Prostate gland (tissue), 2 donors: Measurements from ENCODE around the gene DIS3L2. TPM values are rescaled to one million over a fixed set of nuclear protein-coding genes. Genes with fewer than 3 reads are reported as not detected.

Experiments
- DNase-seq: peaks from one replicate; pipeline ENCODE4 v3.0.0-alpha.2; 2019; ENCODE audit warnings: low spot score
- H3K27ac ChIP-seq, 2 donors: fragments of 200-600 bp; sonication (generic); 2 replicates each; pipeline ENCODE4 v1.5.1; 2017 to 2019
- H3K27me3 ChIP-seq: fragments of 200-600 bp; sonication (generic); replicated peaks from 2 replicates; pipeline ENCODE4 v1.5.1; 2019; ENCODE audit not compliant: insufficient read depth
- H3K36me3 ChIP-seq, 2 donors: fragments of 200-600 bp; sonication (generic); 1 replicate in 1 of 2; 2 replicates in 1 of 2; pipeline versions ENCODE4 v1.5.1 to v1.8.1; 2017 to 2019
- H3K4me1 ChIP-seq: fragments of 200-600 bp; sonication (generic); replicated peaks from 2 replicates; pipeline ENCODE4 v1.5.1; 2019
- H3K4me3 ChIP-seq, 2 donors: fragments of 200-600 bp; sonication (generic); 2 replicates each; pipeline ENCODE4 v1.5.1; 2017 to 2019
- H3K9me3 ChIP-seq: fragments of 200-600 bp; sonication (generic); 2 replicates; pipeline ENCODE4 v1.5.1; 2017
- POLR2A ChIP-seq: fragments of 450-650 bp; IDR thresholded peaks from one replicate; pipeline ENCODE4 v1.6.1; 2016; ENCODE audit warnings: antibody characterized with exemption, mild to moderate bottlenecking
- POLR2AphosphoS5 ChIP-seq: sonication (generic); formaldehyde crosslinking; IDR thresholded peaks from one replicate; pipeline ENCODE4 v1.6.1; 2017; ENCODE audit warnings: antibody characterized with exemption
- WGBS: methylation state at CpG from one replicate; pipeline ENCODE4 v1.1.5; 2018; 5-methylcytosine and 5-hydroxymethylcytosine counted together
- intact Hi-C: fragments of 100-400 bp; cut with DNase I; formaldehyde crosslinking; loops from one replicate; pipeline ENCODE4 v1.14.2; 2022
- total RNA-seq, 2 donors: library from RNA; depleted of rRNA; stranded (reverse); fragments of >200 nt; gene quantifications; one replicate each; pipeline ENCODE4 v1.1.0, GENCODE V29; 2016
- TF ChIP-seq, protein P1 (sequence below), 4 experiments: fragments of 200-600 bp in 2 of 4; fragments of 450-650 bp in 2 of 4; sonication (generic) in 2 of 4; IDR thresholded peaks; 1 replicate in 3 of 4; 2 replicates in 1 of 4; pipeline ENCODE4 v1.5.1; 2016 to 2019; ENCODE audit warnings: antibody characterized with exemption in 4 of 4, mild to moderate bottlenecking in 2 of 4, moderate library complexity in 2 of 4

The DIS3L2 gene
- total RNA-seq, 2 donors from 2014 or later = 30.1 to 71.3 TPM

- Histone ChIP-seq H3K4me1 (no peaks in the 10 kb centered on the region), H3K9me3 (no peaks in the 10 kb centered on the region), H3K27me3 (no peaks in the 10 kb centered on the region), H3K4me3 (no peak overlapping the region), H3K27ac (no peak overlapping the region), H3K36me3 (no peaks in the 10 kb centered on the region)
- DNase-seq = no peak
- intact Hi-C loops = no loop called here
- 93% methylated on average over 8 of the region's 8 CpGs for WGBS
- TF ChIP-seq POLR2A (no peak), POLR2AphosphoS5 (no peak)
- TF ChIP-seq, protein P1, sequence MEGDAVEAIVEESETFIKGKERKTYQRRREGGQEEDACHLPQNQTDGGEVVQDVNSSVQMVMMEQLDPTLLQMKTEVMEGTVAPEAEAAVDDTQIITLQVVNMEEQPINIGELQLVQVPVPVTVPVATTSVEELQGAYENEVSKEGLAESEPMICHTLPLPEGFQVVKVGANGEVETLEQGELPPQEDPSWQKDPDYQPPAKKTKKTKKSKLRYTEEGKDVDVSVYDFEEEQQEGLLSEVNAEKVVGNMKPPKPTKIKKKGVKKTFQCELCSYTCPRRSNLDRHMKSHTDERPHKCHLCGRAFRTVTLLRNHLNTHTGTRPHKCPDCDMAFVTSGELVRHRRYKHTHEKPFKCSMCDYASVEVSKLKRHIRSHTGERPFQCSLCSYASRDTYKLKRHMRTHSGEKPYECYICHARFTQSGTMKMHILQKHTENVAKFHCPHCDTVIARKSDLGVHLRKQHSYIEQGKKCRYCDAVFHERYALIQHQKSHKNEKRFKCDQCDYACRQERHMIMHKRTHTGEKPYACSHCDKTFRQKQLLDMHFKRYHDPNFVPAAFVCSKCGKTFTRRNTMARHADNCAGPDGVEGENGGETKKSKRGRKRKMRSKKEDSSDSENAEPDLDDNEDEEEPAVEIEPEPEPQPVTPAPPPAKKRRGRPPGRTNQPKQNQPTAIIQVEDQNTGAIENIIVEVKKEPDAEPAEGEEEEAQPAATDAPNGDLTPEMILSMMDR (IDR thresholded peaks at IDR 0.05) = no peak
Measured at GRCh38 chr2:232290668-232291067, 329.2 kb downstream of the DIS3L2 start.

DNA sequence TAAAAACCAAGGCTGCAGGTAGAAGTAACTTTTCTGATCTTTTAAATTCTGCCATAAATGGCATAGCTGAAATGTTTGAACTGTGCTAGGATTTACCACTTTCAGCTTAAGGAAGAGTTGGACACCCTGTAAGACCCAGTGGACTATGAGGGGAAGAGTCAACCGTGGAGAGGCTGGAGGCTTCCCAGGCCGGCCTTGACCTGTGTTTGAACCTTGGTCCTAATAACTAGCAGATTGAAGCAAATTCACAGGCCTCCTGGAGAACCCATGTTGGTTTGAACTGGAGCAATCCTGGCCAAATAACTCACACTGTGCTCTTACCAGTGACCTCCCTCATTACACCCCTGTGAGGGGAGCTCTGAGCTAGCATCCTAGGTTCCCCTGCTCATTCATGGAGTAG is 329.8 kb downstream of the DIS3L2 start:
- no peak for DNase-seq
- intact Hi-C loops = no loop called here
- Histone ChIP-seq H3K36me3 (no peaks in the 10 kb centered on the region), H3K4me1 (no peaks in the 10 kb centered on the region), H3K9me3 (no peaks in the 10 kb centered on the region), H3K27ac (no peak overlapping the region), H3K27me3 (no peaks in the 10 kb centered on the region), H3K4me3 (no peak overlapping the region)
- TF ChIP-seq, protein P1 (IDR thresholded peaks at IDR 0.05) = no peak
- TF ChIP-seq POLR2A (no peak), POLR2AphosphoS5 (no peak)
- 83% methylated on average over 2 of the region's 2 CpGs for WGBS

- Histone ChIP-seq H3K27ac (no peak overlapping the region), H3K27me3 (no peaks in the 10 kb centered on the region), H3K36me3 (no peaks in the 10 kb centered on the region), H3K4me1 (no peaks in the 10 kb centered on the region), H3K4me3 (no peak overlapping the region), H3K9me3 (no peaks in the 10 kb centered on the region)
- intact Hi-C loops = no loop called here
- DNase-seq = no peak
- 80% methylated on average over 9 of the region's 9 CpGs for WGBS
- TF ChIP-seq POLR2AphosphoS5 = no peak
- TF ChIP-seq, protein P1 (IDR thresholded peaks at IDR 0.05) = peak in 2 of 4 experiments; percentile 17 to 44
Measured at GRCh38 chr2:232292395-232293154, 331.1 kb downstream of the DIS3L2 start.

DNA sequence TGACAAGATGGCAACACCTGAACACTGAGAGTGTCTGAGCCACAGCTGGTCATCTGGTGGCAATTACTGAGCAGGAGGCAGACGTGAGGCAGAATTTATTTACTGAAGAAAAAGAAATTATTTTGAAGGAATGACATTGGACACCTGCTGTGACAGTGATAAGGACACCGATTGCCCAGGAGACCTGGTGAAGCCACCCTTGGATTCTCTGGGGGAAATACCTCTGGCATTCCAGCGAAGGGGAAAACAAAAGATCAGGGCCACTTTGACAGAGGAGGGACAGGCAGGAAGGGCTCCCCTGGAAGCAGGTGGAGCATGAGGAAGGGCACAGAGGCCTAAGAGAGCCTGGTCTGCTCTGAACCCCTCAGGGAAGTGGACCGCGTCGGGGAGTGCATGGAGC is 331.7 kb downstream of the DIS3L2 start:
- Histone ChIP-seq H3K36me3 (no peaks in the 10 kb centered on the region), H3K9me3 (no peaks in the 10 kb centered on the region), H3K4me3 (no peak overlapping the region), H3K4me1 (no peaks in the 10 kb centered on the region), H3K27me3 (no peaks in the 10 kb centered on the region), H3K27ac (no peak overlapping the region)
- 95% methylated on average over 6 of the region's 6 CpGs for WGBS
- intact Hi-C loops = no loop called here
- no peak for DNase-seq
- TF ChIP-seq POLR2AphosphoS5 (no peak), POLR2A (no peak)
- TF ChIP-seq, protein P1 (IDR thresholded peaks at IDR 0.05) = no peak

GRCh38 chr2:232295971-232296370 is 334.5 kb downstream of the DIS3L2 start:
- Histone ChIP-seq H3K27ac (no peak overlapping the region), H3K9me3 (no peaks in the 10 kb centered on the region), H3K4me3 (no peak overlapping the region), H3K36me3 (no peaks in the 10 kb centered on the region), H3K4me1 (peaks cover 4% of the 10 kb centered on the region), H3K27me3 (no peaks in the 10 kb centered on the region)
- TF ChIP-seq POLR2A (no peak), POLR2AphosphoS5 (peak; percentile 41)
- TF ChIP-seq, protein P1 (IDR thresholded peaks at IDR 0.05) = peak in 1 of 4 experiments; percentile 32
- WGBS = 46% methylated on average over 1 of the region's 1 CpG
- peak; percentile 31 for DNase-seq
- intact Hi-C loops = no loop called here
